Nephron (organoid): ENCODE data around the gene TEKT4.
"Not testable (repeated sequence)": the region's sequence is repeated elsewhere in the genome, so short reads cannot be mapped to it uniquely, and the experiment has no call there.

Experiments
- H3K27ac Mint-ChIP-seq, 3 experiments: 2 replicates each; pipeline ENCODE4 v1.8.0; 2020; ENCODE audit warnings: mixed read lengths in 3 of 3, mild to moderate bottlenecking in 2 of 3, moderate library complexity in 1 of 3
- H3K27me3 Mint-ChIP-seq: 2 replicates; pipeline ENCODE4 v1.8.0; 2021; ENCODE audit warnings: low read depth, mild to moderate bottlenecking, moderate library complexity, mixed read lengths
- H3K36me3 Mint-ChIP-seq: 2 replicates; pipeline ENCODE4 v1.8.0; 2020; ENCODE audit warnings: low read depth, mixed read lengths
- H3K4me1 Mint-ChIP-seq: 2 replicates; pipeline ENCODE4 v1.8.0; 2020; ENCODE audit warnings: mixed read lengths
- H3K4me3 Mint-ChIP-seq, 3 experiments: 2 replicates each; pipeline ENCODE4 v1.8.0; 2020; ENCODE audit warnings: mild to moderate bottlenecking in 3 of 3, mixed read lengths in 3 of 3, moderate library complexity in 2 of 3
- H3K9me3 Mint-ChIP-seq: 2 replicates; pipeline ENCODE4 v1.8.0; 2020; ENCODE audit warnings: mixed read lengths
- CTCF ChIP-seq, 3 experiments: fragments of 200-600 bp; sonication (generic); IDR thresholded peaks; one replicate each; pipeline ENCODE4 v1.5.0; 2021; ENCODE audit warnings: antibody characterized with exemption in 3 of 3; ENCODE audit not compliant: unreplicated experiment in 3 of 3

Gene TEKT4

GRCh38 chr2:94890234-94890633 lies 19.0 kb downstream of the TEKT4 start:
- no peak overlapping the region for H3K27ac Mint-ChIP-seq
- no peak for TF ChIP-seq CTCF (IDR thresholded peaks at IDR 0.05; ENCODE audit: unreplicated experiment in 3 of 3)

GRCh38 chr2:94895273-94895672 lies 24.0 kb downstream of the TEKT4 start:
- H3K4me1 Mint-ChIP-seq, H3K27ac Mint-ChIP-seq, H3K36me3 Mint-ChIP-seq, H3K4me3 Mint-ChIP-seq, H3K27me3 Mint-ChIP-seq, H3K9me3 Mint-ChIP-seq: not testable (repeated sequence)

More at GRCh38 chr2:94890234-94890633, 19.0 kb downstream of the TEKT4 start:
- H3K4me3 Mint-ChIP-seq = no peak overlapping the region
- H3K4me1 Mint-ChIP-seq = no peaks in the 10 kb centered on the region
- H3K36me3 Mint-ChIP-seq = no peaks in the 10 kb centered on the region
- no peaks in the 10 kb centered on the region for H3K9me3 Mint-ChIP-seq
- H3K27me3 Mint-ChIP-seq = peaks cover 4% of the 10 kb centered on the region

DNA sequence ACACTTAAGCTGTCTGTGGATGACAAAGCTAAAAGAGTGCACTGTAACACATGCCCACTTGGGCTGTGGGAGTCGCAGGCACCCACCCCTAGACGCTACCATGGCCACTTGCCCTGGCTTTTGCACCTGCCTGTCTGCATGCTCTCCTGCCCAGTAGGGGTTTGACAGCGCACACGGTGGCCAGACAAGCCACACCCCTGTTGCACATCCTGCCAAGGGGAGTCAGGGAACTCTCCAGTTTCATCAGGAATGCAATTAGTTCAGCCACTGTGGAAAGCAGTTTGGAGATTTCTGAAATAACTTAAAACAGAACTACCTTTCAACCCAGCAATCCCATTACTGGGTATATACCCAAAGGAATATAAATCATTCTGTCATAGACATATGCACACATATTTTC lies 35.7 kb downstream of the TEKT4 start:
- not testable (repeated sequence) for H3K27ac Mint-ChIP-seq, H3K36me3 Mint-ChIP-seq, H3K9me3 Mint-ChIP-seq, H3K27me3 Mint-ChIP-seq, H3K4me3 Mint-ChIP-seq, H3K4me1 Mint-ChIP-seq

GRCh38 chr2:94923196-94923595 lies 52.0 kb downstream of the TEKT4 start:
- Mint-ChIP-seq H3K4me1 (no peaks in the 10 kb centered on the region), H3K27me3 (no peaks in the 10 kb centered on the region), H3K27ac (no peak overlapping the region), H3K4me3 (no peak overlapping the region), H3K9me3 (peaks cover 9% of the 10 kb centered on the region), H3K36me3 (no peaks in the 10 kb centered on the region)
- no peak for TF ChIP-seq CTCF (IDR thresholded peaks at IDR 0.05; ENCODE audit: unreplicated experiment in 3 of 3)

- H3K36me3 Mint-ChIP-seq, H3K4me1 Mint-ChIP-seq, H3K9me3 Mint-ChIP-seq, H3K27ac Mint-ChIP-seq, H3K4me3 Mint-ChIP-seq, H3K27me3 Mint-ChIP-seq: not testable (repeated sequence)
Observed at GRCh38 chr2:94924999-94925398, 53.8 kb downstream of the TEKT4 start.
